GM18907 (cell line): Measurements from ENCODE around the gene LCN12.

Experiments used
- ATAC-seq: cut with Tn5 transposase; IDR thresholded peaks from one replicate; pipeline ENCODE4 v1.9.1; 2021; ENCODE audit warnings: mild to moderate bottlenecking, moderate library complexity; ENCODE audit not compliant: unreplicated experiment

Gene LCN12

DNA sequence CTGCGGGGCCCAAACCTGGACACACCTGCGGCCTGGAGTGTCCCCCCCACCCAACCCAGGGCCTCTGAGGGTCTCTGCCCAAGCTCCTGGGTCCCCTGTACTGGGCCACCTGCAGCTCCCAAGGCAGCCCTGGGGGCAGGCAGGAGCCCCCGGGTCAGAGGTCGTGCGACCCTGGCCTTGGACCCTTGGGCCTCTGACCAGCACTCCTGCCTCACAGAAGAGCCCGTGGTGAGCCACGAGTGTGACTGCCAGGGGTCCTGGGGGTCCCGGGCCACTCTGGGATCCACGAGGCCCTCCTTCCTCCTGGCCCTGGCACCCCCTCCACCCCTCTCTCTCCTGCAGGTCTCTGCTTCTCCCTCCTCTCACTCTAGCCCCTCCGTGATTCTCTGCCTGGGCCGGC lies 20.3 kb downstream of the LCN12 start:
- no peak for ATAC-seq

DNA sequence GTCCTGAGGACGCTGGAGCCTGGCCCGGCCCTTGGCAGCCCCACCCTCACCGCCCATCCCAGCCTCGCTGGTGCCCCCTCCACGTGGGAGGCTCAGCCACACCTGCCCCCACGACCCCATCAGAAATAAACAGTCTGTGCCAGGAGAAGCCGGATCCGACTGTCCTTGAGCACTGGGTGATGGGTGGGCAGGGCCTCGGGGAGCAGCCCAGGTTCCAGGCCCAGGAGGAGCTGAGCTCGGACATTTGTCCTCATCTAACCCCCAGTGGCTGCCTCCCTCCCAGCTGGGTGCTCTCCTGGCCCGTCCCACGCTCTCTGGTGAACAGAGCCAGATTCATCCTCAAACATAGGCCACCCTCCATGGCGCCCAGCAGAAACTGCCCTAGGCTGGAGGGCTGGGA lies 20.7 kb downstream of the LCN12 start:
- no peak for ATAC-seq

DNA sequence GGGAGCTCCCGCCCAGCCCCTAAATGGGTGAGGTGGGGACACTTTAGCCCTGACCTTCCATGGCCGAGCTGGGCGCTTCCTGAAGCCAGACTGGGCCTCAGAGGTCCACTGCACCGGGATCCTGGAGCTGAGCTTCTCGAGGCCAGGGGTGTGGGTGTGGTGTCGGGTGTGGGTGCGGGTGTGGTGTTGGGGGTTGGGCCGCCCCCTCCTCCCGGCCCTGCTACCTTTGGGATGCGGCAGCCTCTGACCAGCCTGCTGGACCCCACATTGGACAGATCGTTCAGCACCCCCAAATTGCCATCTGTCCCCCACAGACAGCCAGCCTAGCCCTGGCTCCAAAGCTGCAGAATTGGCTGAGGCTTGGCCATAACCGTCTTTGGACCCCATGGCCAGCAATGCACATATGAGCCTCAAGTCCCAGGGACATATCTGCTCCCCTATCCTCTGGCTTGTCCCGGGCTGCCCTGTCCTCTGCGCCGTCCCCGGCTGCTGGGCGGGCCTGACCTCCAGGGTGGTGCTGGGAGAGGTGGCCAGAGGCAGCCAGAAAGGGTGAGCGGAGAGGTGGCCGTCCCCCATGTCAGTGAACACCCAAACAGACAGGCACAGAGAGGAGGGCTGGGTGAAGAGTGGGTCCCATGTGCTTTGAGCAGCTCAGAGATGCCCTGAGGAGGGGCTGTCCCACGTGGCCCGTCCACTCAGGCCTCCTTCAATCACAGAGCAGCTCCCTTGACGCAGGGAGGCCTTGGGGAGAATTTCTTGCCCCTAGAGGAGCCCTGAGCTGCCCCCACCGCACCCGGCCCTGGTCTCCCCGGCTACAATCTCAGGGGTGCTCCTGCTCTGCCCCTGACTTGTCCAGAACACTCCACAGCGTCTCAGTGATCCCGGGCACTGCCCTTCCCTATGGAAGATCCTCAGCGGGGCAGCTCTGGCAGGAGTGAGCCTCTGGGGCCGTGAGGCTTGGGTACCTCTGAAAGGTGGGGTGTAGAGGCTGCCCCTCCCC lies 21.8 kb downstream of the LCN12 start:
- ATAC-seq = no peak

DNA sequence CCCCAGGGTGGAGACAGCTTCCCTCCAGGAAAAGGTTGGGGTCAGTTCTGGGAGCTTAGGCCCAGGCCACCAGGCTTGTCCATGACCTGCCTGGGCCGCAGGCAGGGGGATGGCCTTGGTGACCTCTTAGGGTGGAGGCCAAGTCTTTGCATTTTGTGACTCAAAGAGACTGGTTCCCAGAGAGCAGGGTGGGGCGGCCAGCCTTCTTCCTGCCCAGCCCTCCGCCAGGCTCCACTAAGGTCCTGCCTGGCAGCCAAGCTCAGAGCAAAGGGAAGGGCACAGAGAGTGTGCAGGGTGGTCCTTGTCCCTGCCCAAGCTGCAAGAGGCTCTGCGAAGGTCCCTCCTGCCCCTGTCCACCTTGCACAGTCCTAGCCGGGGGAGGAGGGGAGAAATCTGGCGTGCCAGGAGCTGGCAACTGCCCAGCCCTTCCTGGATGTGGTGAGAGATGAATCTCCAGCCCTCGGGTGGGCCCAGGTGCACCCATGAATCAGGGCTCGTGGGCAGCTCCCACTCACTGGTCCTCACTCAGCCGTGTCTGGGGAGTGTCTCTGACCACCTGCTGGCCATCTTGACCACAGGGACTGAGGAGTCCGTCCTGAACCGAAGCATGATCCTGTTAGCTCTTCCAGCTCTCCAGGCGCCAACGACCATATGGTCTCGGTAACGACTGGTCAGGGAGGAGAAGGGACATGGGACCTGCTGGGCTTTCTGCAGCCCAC lies 22.9 kb downstream of the LCN12 start:
- ATAC-seq = no peak

DNA sequence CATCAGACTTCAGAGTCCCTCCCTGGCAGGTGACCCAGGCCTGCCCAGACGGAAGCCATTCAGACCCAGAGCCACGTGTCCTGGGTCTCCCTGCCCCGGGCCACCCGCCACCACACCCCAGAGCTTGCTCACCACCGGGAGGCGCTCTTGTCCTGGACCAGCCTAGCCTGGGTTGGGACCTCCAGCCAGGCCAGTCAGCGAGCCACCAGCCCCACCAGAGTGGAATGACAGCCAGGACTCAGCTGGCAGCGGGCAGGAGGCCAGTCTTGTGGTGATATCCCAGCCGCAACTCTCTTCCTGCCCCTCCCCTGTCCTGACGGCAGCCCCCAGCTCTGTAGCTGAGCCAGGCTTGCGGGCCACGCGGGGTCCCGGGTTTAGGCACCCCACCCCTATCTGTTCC lies 23.6 kb downstream of the LCN12 start:
- ATAC-seq = no peak

DNA sequence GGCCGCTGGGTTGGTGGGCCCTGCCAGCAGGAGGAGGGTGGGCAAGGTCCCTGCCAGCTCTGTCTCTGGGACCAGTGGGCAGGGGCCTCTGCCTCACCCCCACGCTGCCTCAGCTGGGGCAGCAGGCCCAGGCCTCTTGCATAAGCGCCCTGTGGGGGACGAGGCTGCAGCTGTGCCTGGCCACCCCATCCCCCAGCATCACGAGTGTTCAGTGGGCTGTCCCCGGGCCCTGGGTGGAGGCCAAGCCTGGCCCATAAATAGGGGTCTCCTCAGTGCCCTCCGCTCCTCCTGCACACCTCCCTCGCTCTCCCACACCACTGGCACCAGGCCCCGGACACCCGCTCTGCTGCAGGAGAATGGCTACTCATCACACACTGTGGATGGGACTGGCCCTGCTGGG lies 25.1 kb downstream of the LCN12 start, which contains the start of gene PTGDS:
PTGDS (plus strand) TSS at position 282 of the 400 bp plus-strand sequence; CDS start at position 357, 75 bp downstream.
- no peak for ATAC-seq

DNA sequence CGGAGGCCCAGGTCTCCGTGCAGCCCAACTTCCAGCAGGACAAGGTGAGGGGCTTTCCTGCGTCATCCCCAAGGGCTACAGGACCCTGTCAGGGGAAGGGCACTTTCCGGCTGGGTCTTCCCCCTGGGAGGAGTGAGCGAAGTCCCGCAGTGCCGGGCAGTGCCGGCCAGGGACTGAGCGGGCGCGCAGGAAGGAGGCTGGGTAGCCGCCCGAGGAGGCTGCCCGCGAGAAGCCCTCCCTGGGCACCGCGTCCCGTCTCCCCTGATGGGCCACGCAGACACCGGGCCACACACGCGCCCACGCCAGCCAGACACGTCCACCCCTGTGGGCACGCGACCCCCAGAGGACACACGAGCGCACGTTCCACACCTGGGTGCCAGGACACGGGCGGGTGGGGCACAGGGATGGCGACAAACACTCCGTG lies 25.6 kb downstream of the LCN12 start:
- no peak for ATAC-seq

DNA sequence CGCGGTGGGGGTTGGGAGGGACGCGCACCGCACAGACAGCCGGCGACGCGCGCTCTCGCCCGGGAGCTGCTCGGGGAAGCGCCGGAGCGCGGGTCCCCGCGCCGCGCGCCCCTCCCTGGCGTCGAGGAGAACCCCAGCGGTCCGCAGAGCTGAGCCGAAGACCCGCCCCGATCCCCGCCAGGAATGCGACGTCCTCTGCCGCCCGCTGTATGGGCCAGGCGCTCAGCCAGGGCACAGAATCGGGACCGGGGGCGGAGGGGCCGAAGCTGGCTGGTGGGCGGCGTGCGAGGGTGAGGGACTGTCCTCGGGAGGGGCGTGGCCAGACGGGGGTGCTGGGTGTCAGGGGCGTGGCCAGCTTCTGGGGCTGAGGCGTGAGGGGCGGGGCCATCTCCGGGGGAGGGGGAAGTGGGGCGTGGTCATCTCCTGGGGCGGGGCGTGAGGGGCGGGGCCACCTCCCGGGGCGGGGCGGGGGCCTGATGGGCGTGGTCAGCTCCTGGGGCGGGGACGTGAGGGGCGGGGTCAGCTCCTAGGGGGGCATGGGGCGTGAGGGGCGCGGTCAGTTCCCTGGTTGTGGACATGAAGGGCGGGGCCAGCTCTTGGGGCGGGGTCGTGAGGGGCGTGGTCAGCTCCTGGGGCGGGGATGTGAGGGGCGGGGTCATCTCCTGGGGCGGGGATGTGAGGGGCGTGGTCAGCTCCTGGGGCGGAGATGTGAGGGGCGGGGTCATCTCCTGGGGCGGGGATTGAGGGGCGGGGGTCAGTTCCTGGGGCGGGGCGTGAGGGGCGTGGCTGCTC lies 26.2 kb downstream of the LCN12 start:
- no peak for ATAC-seq

DNA sequence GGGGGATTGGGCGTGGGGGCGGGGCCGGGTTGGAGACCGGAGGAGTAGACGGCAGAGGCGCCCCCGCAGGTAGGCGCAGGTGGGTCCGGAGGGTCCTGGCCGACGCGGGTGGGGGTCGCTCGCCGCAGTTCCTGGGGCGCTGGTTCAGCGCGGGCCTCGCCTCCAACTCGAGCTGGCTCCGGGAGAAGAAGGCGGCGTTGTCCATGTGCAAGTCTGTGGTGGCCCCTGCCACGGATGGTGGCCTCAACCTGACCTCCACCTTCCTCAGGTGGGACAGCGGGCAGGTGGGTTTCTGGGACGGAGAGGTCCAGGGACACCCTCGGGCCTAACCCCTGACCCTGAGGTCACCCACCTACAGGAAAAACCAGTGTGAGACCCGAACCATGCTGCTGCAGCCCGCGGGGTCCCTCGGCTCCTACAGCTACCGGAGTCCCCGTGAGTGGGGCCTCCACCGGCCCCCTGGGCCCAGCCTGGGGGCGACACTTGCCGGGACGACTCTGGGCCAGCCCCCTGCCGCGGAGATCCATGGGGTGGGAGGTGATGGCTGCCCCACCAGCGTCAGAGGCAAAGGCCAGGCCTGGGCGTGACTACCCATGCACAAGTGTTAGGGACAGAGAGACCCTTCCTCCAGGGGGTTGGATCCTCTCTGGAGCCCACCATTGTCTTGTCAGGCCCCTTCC lies 26.9 kb downstream of the LCN12 start:
- no peak for ATAC-seq

DNA sequence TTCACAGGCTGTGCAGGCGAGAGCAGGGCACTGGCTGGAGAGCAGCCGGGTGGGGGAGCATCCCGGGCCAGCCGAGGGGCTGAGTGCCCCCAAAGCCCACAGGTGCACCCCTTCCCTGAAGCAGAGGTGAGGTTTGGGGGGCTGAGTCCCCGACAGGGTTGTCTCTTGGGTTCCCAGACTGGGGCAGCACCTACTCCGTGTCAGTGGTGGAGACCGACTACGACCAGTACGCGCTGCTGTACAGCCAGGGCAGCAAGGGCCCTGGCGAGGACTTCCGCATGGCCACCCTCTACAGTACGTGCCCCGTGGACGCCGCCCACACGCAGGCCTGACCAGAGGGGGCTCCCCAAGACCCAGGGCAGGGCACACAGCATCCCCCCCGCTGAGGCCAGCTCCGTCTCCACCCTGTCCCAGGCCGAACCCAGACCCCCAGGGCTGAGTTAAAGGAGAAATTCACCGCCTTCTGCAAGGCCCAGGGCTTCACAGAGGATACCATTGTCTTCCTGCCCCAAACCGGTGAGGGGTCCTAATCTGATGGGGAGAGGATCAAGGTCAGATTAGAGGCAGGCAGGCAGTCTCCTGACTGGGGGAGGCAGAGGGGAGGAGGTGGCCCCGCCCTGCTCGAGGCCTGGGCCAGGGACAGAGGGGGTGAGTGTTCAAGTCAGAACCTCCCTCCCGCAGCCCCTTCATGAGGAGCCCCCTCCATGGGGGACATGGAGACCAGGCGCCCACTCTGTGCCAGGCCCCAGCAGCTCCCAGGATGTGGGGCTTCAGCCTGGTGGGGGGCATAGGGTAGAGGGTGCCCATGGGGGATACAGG lies 27.9 kb downstream of the LCN12 start:
- ATAC-seq = no peak

DNA sequence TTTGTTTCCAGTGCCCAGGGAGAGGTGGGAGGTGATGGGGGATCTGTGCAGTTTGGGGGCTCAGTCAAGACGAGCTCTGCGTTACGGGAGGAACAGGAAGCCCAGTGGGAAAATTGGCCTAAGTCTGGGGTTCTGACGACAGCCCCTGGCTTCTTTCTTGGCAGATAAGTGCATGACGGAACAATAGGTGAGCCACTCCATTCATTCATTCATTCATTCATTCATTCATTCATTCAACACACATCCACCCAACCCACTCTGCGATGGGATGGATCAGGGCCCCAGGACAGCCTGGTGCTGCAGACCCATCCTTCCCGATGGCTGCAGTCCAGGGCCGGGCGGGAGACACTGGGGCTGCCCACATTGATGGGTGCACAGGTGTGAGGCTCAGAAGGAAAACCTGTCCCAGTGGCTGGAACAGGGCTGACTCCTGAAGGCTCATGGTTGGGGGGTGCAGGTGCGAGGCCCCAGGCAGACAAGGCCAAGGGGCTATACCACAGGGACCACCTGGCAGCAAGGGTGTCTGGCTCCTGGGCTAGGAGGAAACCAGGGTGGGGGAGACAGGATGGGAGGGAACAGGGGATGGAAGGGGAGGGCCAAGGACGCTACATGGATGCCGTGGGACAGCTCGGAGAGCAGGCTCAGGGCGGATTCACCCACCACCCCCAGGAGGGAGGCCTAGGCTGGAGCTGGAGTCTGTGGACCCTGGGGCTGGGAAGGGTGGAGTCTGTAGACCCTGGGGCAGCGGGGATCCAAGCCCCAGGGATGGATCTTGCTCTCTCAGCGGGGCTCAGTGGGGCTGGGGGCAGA lies 28.8 kb downstream of the LCN12 start:
- no peak for ATAC-seq

DNA sequence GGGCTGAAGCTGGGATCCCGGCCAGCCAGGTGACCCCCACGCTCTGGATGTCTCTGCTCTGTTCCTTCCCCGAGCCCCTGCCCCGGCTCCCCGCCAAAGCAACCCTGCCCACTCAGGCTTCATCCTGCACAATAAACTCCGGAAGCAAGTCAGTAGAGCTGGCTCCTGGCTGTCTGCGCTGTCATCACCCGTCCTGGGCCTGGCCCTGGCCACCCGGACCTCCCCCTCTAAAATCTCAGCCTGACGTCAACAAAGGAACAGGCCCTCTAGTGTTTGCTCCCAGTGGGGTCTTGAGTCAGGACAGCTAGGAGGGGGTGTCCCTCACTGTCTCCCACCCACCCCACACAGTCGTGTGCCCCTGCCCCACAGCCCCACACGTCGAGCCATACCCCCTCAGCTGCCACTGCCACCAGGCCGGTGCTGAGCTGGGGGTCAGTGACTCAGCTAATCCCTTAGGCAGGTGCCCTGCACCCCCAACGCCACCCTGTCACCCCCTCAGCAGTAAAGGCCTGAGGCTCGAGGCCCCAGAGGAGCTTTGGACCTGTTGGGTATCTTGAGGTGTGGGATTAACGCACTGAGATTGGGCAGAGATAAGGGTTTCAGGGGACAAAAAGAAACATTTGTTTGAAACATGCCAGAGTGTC lies 29.6 kb downstream of the LCN12 start:
- ATAC-seq = no peak

DNA sequence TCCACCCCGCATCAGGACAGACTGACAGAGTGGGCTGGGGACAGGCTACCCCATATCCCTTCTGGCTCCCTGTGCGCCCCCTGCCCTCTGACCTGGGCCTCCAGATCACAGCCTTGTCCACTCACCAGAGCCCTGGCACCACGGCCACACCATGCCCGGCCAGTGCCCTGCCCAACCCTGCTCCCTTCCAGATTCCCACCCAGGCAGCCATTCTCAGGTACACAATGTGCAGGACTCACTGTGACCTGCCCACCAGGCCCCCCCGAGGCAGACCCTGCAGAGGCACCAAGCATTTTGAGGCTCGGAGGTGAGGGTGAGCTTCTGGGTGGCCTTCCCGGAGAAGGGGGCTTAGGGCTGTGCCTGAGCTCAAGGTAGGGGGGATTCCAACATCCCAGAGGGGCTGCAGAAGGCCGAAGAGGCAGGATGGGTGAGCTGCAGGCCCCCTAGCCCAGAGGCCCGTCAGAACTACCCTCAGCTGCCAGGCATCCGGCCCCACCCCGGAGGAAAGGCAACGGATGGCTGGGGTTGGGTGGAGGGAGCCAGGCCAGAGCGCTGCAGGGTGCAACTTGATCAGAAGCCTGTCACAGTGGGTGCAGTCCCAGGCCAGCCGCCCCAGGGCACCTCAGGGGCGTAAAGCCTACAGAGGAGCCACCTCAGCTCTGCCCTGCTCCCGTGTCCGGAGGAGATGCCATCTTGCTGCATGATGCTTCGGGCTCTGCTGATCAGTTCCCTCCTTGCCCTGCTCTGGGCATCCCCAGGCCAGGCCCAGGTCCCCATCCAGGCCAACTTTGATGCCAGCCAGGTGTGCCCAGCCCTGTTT lies 30.4 kb downstream of the LCN12 start, which contains the start of gene LCNL1:
LCNL1 (plus strand) TSS at position 762 of the 820 bp plus-strand sequence. CDS start 594 bp downstream, outside the sequence.
- ATAC-seq = no peak

DNA sequence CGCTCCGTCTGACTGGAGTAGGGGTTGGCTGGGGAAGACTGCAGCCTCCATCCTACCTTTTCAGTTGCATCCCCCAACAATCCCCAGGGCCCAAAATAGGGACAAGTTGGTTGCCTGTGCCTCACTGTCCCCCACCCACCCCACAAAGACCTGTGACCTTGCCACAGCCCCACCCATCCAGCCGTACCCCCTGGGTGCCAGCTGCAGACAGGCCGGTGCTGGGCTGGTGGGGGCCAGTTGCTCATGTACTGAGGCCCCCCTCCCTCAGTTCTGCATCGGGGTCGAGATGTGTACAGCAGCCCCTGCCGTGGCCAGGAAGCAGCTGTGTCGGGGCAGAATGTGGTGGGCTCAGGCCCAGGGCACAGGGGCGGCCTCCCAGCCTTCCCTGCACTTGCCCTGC lies 31.1 kb downstream of the LCN12 start:
- ATAC-seq = no peak

DNA sequence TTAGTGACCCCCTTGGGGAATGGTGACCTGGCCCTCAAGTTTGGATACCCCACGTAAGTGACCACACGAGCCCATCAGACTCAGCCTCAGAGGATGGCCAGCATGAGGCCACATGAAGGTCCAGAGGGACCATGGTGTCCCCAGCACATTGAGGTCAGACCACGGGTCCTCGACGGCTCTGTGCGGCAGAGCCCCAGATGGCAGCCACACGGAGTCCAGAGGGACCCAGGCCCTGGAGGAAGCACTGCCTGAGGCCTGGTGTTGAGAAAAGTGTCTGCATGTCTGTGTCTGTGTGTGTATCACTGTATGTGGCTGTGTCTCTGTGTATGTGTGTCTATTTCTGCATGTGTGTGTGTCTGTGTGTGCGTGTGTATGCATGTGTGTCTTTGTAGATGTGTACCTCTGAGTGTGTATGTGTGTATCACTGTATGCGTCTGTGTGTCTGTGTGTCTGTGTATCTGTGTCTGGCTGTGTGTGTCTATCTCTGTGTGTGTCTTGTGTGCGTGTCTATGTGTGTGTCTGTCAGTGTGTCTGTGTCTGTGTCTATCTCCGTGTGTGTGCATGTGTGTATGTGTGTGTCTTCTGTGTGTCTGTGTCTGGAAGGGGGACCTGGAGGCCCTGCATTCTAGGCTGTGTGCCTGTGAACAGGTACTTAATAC lies 31.7 kb downstream of the LCN12 start:
- no peak for ATAC-seq

DNA sequence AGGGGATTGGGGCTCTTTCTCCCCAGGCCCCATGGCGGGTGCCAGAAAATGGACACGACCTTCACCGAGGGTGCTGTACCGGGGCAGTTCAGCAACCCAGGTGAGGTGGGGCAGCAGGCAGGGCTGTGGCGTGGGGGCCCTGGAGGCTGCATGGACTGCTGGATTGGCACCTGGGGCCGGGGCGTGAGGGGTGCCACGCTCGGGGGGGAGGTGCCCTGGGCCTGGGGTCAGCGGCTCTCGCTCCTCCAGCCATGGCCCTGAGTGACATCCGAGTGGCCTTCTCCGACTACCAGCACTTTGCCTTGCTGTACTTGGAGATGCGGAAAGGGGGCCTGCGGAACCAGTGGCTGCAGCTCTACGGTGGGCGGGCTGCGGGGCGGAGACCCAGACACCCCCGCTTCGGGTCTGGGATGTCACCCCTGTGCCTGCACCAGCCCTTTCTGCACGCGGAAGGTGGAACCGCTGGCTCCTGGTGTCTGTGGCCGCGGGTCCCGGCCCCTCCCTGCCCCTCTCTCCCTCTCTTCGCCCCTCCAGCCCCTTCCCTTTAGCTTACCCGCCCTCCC lies 32.5 kb downstream of the LCN12 start:
- no peak for ATAC-seq
